HepG2 (cell line): ENCODE data around the gene GGA1. TPM values are rescaled to one million over a fixed set of nuclear protein-coding genes. Genes with fewer than 3 reads are reported as not detected.

Experiments used
- CBFB ChIP-seq: sonication (generic); formaldehyde crosslinking; IDR thresholded peaks from 2 replicates; pipeline ENCODE4 v1.4.0; 2020; ENCODE audit warnings: missing genetic modification reagents
- EP300 ChIP-seq, 3 experiments: sonication (generic) in 1 of 3; formaldehyde crosslinking in 1 of 3; IDR thresholded peaks; 2 replicates each; pipeline versions ENCODE4 v1.5.1 to v1.6.1; 2011 to 2020; ENCODE audit warnings: low read depth in 2 of 3, low read length in 2 of 3, borderline replicate concordance in 1 of 3, improper control_type of control experiment in 1 of 3, mild to moderate bottlenecking in 1 of 3, missing genetic modification reagents in 1 of 3, moderate library complexity in 1 of 3
- FOXC1 ChIP-seq: sonication (generic); formaldehyde crosslinking; IDR thresholded peaks from 2 replicates; pipeline ENCODE4 v1.8.0; 2022; ENCODE audit warnings: mild to moderate bottlenecking, missing genetic modification reagents, borderline replicate concordance
- GLI4 ChIP-seq: sonication (generic); formaldehyde crosslinking; IDR thresholded peaks from 2 replicates; pipeline ENCODE4 v1.5.1; 2020; ENCODE audit warnings: missing genetic modification reagents, mild to moderate bottlenecking, moderate library complexity, borderline replicate concordance
- KAT7 ChIP-seq: IDR thresholded peaks from 2 replicates; pipeline ENCODE4 v1.6.1; 2018; ENCODE audit warnings: borderline replicate concordance, missing compliant biosample characterization
- PHF20 ChIP-seq: sonication (generic); formaldehyde crosslinking; IDR thresholded peaks from 2 replicates; pipeline ENCODE4 v1.5.0; 2020; ENCODE audit warnings: mild to moderate bottlenecking, missing genetic modification reagents
- RFX1 ChIP-seq: fragments of 450-650 bp; IDR thresholded peaks from 2 replicates; pipeline ENCODE4 v1.6.1; 2017
- SKI ChIP-seq: fragments of 450-650 bp; IDR thresholded peaks from one replicate; pipeline ENCODE4 v1.6.1; 2018; ENCODE audit warnings: mild to moderate bottlenecking; ENCODE audit not compliant: partially characterized antibody
- ZBTB20 ChIP-seq: sonication (generic); formaldehyde crosslinking; IDR thresholded peaks from 2 replicates; pipeline ENCODE4 v1.8.1; 2023; ENCODE audit warnings: missing genetic modification reagents, low read depth, mild to moderate bottlenecking, borderline replicate concordance
- ZFP36L2 ChIP-seq: sonication (generic); formaldehyde crosslinking; IDR thresholded peaks from 2 replicates; pipeline ENCODE4 v1.4.0; 2020; ENCODE audit warnings: missing genetic modification reagents
- ZNF20 ChIP-seq: sonication (generic); formaldehyde crosslinking; IDR thresholded peaks from 2 replicates; pipeline ENCODE4 v1.4.0; 2020; ENCODE audit warnings: mild to moderate bottlenecking, moderate library complexity, missing genetic modification reagents
- ZNF432 ChIP-seq: sonication (generic); formaldehyde crosslinking; IDR thresholded peaks from 2 replicates; pipeline ENCODE4 v1.5.0; 2020; ENCODE audit warnings: missing genetic modification reagents, mild to moderate bottlenecking, borderline replicate concordance
- ZNF83 ChIP-seq: sonication (generic); formaldehyde crosslinking; IDR thresholded peaks from 2 replicates; pipeline ENCODE4 v1.4.0; 2020; ENCODE audit warnings: missing genetic modification reagents, mild to moderate bottlenecking, borderline replicate concordance
- polyA plus RNA-seq, 8 experiments: library from polyadenylated mRNA; depleted of rRNA in 3 of 8; stranded (reverse) in 7 of 8; unstranded in 1 of 8; fragments of >200 nt; fragmentation: Illumina TruSeq in 4 of 8; extraction: Trizol in 4 of 8; gene quantifications; 2 replicates each; pipeline versions ENCODE4 v1.2.1 to v1.2.3, GENCODE V29; 2011 to 2016; ENCODE audit warnings: low read depth in 4 of 8, missing spikeins in 1 of 8, mixed read lengths in 1 of 8; ENCODE audit not compliant: insufficient read depth in 1 of 8
- total RNA-seq, 5 experiments: library from RNA; depleted of rRNA; stranded (reverse); fragments of >200 nt; fragmentation: Illumina TruSeq; extraction: Trizol; gene quantifications; 2 replicates each; pipeline ENCODE4 v1.2.3, GENCODE V29; 2016; ENCODE audit warnings: low read depth in 1 of 5
- TF ChIP-seq, protein P1 (sequence below): IDR thresholded peaks from 2 replicates; pipeline ENCODE4 v1.6.1; 2016; ENCODE audit warnings: mild to moderate bottlenecking
- TF ChIP-seq, protein P2 (sequence below): sonication (generic); formaldehyde crosslinking; conservative IDR thresholded peaks from 2 replicates; pipeline ENCODE4 v1.8.0; 2022; ENCODE audit warnings: missing genetic modification reagents
- TF ChIP-seq, protein P3 (sequence below): sonication (generic); formaldehyde crosslinking; IDR thresholded peaks from 2 replicates; pipeline ENCODE4 v1.8.0; 2022; ENCODE audit warnings: mild to moderate bottlenecking, missing genetic modification reagents, moderate library complexity
- TF ChIP-seq, protein P4 (sequence below): sonication (generic); formaldehyde crosslinking; IDR thresholded peaks from 2 replicates; pipeline ENCODE4 v1.8.0; 2022; ENCODE audit warnings: mild to moderate bottlenecking, missing genetic modification reagents, borderline replicate concordance
- TF ChIP-seq, protein P5 (sequence below): sonication (generic); formaldehyde crosslinking; IDR thresholded peaks from 2 replicates; pipeline ENCODE4 v1.5.1; 2020; ENCODE audit warnings: missing genetic modification reagents, mild to moderate bottlenecking, borderline replicate concordance
- TF ChIP-seq, protein P6 (sequence below): sonication (generic); formaldehyde crosslinking; IDR thresholded peaks from 2 replicates; pipeline ENCODE4 v1.8.0; 2022; ENCODE audit warnings: mild to moderate bottlenecking, missing genetic modification reagents

GGA1 gene
- total and polyA plus RNA-seq, 2 of the 13 experiments (the other 11 are each of a cell fraction or from before 2014, with no cell fraction given) = 29.1 to 87.2 TPM

DNA sequence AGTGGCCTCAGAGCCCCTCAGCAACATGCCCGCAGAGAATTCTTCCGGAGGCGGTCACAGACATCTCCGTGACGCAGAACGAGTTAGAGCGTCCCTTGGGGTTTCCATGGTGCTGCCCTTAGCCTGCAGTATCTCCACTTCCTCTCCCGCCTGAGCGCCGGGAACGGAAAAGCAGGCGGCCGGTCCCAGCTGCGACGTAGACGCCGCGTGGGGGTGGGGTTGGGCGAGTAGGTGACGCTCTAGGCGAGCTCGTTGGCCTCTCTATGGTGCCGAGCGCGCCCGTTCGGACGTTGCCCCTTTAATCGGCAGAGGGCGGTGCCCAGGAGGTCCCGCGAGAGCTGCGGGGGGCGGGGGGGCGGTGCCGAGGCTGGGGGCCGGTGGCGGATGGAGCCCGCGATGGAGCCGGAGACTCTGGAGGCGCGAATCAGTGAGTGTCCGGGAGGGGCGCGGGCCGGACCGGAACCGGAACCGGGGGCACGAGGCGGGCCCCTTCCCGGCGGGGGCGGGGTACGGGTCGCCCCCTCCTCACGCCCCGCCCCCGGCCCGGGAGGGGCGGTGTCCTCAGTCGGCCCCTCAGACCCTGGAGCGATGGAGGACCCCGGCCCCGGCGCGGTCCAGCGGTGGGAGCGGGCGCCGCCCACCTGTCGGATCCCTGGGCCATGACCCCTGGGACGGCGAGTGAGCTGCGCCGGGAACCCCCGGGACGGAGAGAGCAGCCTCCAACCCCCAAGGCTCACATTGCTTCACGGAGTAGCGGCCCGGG lies at the start of gene GGA1 (continued):
- TF ChIP-seq, protein P1, sequence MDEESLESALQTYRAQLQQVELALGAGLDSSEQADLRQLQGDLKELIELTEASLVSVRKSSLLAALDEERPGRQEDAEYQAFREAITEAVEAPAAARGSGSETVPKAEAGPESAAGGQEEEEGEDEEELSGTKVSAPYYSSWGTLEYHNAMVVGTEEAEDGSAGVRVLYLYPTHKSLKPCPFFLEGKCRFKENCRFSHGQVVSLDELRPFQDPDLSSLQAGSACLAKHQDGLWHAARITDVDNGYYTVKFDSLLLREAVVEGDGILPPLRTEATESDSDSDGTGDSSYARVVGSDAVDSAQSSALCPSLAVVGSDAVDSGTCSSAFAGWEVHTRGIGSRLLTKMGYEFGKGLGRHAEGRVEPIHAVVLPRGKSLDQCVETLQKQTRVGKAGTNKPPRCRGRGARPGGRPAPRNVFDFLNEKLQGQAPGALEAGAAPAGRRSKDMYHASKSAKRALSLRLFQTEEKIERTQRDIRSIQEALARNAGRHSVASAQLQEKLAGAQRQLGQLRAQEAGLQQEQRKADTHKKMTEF (CRISPR knock-in tag) = peak; percentile 83
- TF ChIP-seq ZNF432 (CRISPR knock-in tag) (no peak), CBFB (CRISPR knock-in tag) (peak; percentile 84), GLI4 (no peak), ZBTB20 (peak; percentile 67; the same call in 1 of the 2 replicates), ZFP36L2 (CRISPR knock-in tag) (no peak), SKI (no peak), ZNF20 (no peak), KAT7 (CRISPR knock-in tag) (0 out of 2 replicates have a peak, but pooled peaks have one; percentile 8), ZNF83 (CRISPR knock-in tag) (no peak), RFX1 (peak; percentile 37), FOXC1 (peak; percentile 17; the same call in 1 of the 2 replicates), EP300 (IDR thresholded peaks at IDR 0.05; ENCODE audit: low read depth in 2 of 2, low read length in 2 of 2) (no peak; a peak in 1 of 4 replicates), EP300 (CRISPR knock-in tag; IDR thresholded peaks at IDR 0.05; ENCODE audit: borderline replicate concordance) (no peak; the same call in 1 of the 2 replicates), PHF20 (CRISPR knock-in tag) (peak; percentile 89)
- TF ChIP-seq, protein P2, sequence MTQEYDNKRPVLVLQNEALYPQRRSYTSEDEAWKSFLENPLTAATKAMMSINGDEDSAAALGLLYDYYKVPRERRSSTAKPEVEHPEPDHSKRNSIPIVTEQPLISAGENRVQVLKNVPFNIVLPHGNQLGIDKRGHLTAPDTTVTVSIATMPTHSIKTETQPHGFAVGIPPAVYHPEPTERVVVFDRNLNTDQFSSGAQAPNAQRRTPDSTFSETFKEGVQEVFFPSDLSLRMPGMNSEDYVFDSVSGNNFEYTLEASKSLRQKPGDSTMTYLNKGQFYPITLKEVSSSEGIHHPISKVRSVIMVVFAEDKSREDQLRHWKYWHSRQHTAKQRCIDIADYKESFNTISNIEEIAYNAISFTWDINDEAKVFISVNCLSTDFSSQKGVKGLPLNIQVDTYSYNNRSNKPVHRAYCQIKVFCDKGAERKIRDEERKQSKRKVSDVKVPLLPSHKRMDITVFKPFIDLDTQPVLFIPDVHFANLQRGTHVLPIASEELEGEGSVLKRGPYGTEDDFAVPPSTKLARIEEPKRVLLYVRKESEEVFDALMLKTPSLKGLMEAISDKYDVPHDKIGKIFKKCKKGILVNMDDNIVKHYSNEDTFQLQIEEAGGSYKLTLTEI (CRISPR knock-in tag) = no peak
- TF ChIP-seq, protein P3, sequence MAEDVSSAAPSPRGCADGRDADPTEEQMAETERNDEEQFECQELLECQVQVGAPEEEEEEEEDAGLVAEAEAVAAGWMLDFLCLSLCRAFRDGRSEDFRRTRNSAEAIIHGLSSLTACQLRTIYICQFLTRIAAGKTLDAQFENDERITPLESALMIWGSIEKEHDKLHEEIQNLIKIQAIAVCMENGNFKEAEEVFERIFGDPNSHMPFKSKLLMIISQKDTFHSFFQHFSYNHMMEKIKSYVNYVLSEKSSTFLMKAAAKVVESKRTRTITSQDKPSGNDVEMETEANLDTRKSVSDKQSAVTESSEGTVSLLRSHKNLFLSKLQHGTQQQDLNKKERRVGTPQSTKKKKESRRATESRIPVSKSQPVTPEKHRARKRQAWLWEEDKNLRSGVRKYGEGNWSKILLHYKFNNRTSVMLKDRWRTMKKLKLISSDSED (CRISPR knock-in tag) = 0 out of 2 replicates have a peak, but pooled peaks have one; percentile 25
- TF ChIP-seq, protein P4, sequence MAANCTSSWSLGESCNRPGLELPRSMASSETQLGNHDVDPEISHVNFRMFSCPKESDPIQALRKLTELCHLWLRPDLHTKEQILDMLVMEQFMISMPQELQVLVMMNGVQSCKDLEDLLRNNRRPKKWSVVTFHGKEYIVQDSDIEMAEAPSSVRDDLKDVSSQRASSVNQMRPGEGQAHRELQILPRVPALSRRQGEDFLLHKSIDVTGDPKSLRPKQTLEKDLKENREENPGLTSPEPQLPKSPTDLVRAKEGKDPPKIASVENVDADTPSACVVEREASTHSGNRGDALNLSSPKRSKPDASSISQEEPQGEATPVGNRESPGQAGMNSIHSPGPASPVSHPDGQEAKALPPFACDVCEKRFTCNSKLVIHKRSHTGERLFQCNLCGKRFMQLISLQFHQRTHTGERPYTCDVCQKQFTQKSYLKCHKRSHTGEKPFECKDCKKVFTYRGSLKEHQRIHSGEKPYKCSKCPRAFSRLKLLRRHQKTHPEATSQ (CRISPR knock-in tag) = no peak
- TF ChIP-seq, protein P5, sequence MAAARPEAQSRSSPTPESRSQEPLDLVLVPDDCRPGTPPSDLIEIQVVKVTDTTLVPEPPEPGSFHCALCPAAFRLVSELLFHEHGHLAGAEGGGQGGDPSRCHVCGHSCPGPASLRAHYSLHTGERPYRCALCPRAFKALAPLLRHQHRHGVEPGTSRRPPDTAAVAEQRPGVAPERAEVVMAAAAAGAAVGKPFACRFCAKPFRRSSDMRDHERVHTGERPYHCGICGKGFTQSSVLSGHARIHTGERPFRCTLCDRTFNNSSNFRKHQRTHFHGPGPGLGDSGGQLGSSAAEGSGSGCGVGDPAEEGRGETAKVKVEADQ (CRISPR knock-in tag) = peak; percentile 67; the same call in 1 of the 2 replicates
- TF ChIP-seq, protein P6, sequence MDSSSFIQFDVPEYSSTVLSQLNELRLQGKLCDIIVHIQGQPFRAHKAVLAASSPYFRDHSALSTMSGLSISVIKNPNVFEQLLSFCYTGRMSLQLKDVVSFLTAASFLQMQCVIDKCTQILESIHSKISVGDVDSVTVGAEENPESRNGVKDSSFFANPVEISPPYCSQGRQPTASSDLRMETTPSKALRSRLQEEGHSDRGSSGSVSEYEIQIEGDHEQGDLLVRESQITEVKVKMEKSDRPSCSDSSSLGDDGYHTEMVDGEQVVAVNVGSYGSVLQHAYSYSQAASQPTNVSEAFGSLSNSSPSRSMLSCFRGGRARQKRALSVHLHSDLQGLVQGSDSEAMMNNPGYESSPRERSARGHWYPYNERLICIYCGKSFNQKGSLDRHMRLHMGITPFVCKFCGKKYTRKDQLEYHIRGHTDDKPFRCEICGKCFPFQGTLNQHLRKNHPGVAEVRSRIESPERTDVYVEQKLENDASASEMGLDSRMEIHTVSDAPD (CRISPR knock-in tag) = peak; percentile 31; the same call in 1 of the 2 replicates
